Astrocyte of the cerebellum (primary cell): Measurements from ENCODE around the gene AHCY.
"Not testable (repeated sequence)": the region's sequence is repeated elsewhere in the genome, so short reads cannot be mapped to it uniquely, and the experiment has no call there.

Experiments
- DNase-seq: peaks from one replicate; pipeline ENCODE4 v3.0.0-alpha.2; 2011; ENCODE audit warnings: low read depth
- H3K4me3 ChIP-seq: 2 replicates; pipeline ENCODE4 v1.5.1; 2011; ENCODE audit warnings: mild to moderate bottlenecking, low read depth, low read length, moderate library complexity
- in situ Hi-C: cut with HindIII; loops from 2 replicates; pipeline ENCODE4 v1.10.0; 2017; ENCODE audit warnings: low sequenced_read_pairs
- TF ChIP-seq, protein P1 (sequence below): IDR thresholded peaks from 2 replicates; pipeline ENCODE4 v1.5.1; 2012; ENCODE audit warnings: low read length, low read depth, moderate library complexity, mild to moderate bottlenecking; ENCODE audit errors: missing control alignments

AHCY gene

DNA sequence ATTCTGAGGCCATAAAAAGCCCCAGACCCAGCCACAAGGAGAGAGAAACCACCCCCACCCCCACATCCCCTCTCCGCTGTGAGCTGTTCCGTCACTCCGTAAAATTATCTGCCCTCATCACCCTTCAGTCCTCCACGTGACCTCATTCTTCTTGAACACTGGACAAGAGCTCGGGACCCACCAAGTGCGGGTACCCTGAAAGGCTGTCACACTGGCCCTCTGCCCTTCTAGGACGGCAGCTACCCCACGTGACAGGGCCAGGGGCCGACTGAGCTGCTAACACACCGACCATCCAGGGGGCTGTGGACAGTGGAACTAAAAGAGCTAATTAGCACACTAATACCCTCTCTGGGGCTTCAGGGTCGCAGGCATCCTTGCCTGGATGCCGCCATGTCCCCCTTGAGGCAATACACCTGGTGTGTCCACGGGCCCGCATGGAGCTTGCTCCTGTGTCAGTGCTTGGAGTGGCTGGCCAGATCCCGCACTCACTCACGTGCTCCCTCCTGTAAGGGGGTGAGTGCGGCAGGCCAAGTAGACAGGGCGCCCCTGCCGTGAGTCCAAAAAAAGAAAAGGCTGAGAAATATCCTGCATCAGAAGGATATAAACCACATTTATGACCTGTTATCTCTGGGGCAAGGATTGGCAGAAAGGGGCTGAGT, 29.2 kb upstream of the AHCY start:
- TF ChIP-seq, protein P1, sequence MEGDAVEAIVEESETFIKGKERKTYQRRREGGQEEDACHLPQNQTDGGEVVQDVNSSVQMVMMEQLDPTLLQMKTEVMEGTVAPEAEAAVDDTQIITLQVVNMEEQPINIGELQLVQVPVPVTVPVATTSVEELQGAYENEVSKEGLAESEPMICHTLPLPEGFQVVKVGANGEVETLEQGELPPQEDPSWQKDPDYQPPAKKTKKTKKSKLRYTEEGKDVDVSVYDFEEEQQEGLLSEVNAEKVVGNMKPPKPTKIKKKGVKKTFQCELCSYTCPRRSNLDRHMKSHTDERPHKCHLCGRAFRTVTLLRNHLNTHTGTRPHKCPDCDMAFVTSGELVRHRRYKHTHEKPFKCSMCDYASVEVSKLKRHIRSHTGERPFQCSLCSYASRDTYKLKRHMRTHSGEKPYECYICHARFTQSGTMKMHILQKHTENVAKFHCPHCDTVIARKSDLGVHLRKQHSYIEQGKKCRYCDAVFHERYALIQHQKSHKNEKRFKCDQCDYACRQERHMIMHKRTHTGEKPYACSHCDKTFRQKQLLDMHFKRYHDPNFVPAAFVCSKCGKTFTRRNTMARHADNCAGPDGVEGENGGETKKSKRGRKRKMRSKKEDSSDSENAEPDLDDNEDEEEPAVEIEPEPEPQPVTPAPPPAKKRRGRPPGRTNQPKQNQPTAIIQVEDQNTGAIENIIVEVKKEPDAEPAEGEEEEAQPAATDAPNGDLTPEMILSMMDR = no peak
- H3K4me3 ChIP-seq = no peak overlapping the region
- DNase-seq = no peak
- in situ Hi-C loops = no loop called here

DNA sequence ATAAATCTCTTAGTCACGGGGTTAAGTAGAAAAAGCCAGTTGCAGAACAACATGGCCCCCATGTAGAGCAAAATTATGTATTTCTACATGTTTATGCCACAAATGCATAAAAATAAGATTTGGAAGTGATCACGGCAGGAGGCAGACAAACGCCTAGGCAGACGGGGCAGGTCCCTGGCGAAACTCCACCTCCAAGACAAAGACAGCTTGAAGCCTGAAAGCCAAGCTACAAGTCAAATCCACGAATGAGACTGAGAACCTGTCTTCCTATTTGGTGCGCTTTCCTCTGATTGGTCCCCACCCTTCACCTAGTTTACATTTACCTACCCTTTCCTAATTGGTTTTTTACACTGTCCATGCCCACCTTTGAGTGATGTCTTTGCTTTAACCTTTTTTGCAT, 28.7 kb upstream of the AHCY start:
- TF ChIP-seq, protein P1 = no peak
- DNase-seq = no peak
- in situ Hi-C loops = no loop called here
- no peak overlapping the region for H3K4me3 ChIP-seq

- in situ Hi-C loops, H3K4me3 ChIP-seq, DNase-seq: not testable (repeated sequence)
These were observed 27.8 kb upstream of the AHCY start for GRCh38 chr20:34330861-34331544.

- TF ChIP-seq, protein P1 = no peak
- DNase-seq = no peak
- in situ Hi-C loops = no loop called here
- no peak overlapping the region for H3K4me3 ChIP-seq
These were observed 25.9 kb upstream of the AHCY start for GRCh38 chr20:34328928-34329677.

GRCh38 chr20:34328207-34328606, 25.1 kb upstream of the AHCY start:
- in situ Hi-C loops, DNase-seq, H3K4me3 ChIP-seq: not testable (repeated sequence)

- no peak for DNase-seq
- no peak overlapping the region for H3K4me3 ChIP-seq
- TF ChIP-seq, protein P1 = no peak
- in situ Hi-C loops = no loop called here
These were observed 21.4 kb upstream of the AHCY start for GRCh38 chr20:34324541-34324940.

DNA sequence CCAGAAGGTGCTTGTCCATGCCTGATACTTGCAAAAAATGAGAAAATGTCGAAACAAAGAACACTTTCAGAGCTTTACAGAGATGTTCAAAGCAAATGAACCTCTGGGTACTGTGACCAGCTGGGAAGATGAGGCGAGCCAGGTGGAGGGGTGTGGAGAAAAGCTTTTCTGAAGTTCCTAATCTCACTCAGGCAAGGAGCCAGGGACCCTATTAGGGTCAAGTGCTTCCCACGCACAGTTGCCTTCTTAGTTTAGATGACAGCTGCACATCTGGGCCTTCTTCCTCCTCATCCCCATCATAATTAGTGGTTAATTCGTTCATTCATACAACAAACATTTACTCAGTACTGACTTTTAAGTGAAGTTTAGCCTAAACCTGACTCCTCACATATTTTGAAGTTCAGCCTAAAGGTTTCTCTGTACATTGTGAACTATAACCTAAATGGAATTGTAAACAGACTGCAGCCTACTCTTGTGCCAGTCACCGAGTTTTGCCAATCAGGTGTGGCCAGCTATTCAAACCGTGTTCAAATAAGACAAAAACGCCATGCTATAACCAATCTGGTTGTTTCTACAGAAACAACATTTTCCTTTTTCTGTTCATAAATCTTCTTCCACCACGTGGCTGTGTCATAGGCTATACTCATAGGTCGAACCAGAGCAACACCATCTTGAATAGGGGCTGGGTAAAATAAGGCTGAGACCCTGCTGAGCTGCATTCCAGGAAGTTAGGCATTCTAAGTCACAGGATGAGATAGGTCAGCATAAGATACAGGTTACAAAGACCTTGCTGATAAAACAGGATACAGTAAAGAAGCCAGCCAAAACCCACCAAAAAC, 19.3 kb upstream of the AHCY start:
- in situ Hi-C loops = no loop called here
- no peak for DNase-seq
- TF ChIP-seq, protein P1 = no peak
- no peak overlapping the region for H3K4me3 ChIP-seq
